Islet of Langerhans (tissue), 1 donor: Measurements from ENCODE around the gene ANKH.
A peak's percentile ranks its signal among the peaks of the same experiment; 100 is the strongest.
"Not testable (repeated sequence)": the region's sequence is repeated elsewhere in the genome, so short reads cannot be mapped to it uniquely, and the experiment has no call there.

Source experiments
- FAIRE-seq: peaks from one replicate; lab custom pipeline; 2011; peaks lifted over from hg19 to GRCh38; lab: Jason Lieb, UNC

ANKH gene

DNA sequence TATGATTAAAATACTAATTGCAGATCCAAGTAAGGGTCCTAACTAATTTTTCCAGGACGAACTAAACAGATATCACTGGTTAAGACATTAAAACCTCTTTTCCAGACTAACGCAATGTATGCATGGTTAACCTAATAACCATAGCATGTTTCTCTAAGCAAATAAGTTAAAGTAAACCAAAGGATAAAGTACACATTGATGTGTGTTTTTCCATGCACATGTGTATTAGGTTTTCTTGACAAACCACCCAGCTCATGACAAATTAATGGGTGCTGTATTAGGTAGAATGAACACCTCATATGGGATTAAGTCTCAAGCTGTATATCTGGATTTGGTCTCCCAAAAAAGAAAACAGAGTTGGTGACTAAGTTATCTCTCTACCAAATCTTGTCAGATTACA is 45.6 kb downstream of the ANKH start:
- peak; percentile 79 for FAIRE-seq

DNA sequence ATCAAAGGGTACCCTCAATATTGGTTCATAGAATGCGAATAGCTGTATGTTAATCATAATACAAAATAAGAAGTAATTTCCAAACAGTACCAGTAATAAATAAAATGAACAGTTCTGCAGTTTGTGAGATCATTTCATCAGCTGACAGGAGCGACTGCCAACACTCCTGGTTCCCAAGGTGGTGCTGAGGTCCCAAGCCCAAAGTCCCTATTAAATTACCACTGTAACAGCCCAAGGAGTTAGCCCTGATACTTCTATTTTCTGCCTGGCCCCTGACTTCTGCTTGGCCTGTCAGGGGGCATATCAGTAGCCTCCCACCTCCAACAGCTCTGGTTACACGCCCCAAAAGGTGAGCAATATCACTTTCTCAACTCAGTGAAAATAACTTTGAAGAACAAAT is 47.1 kb downstream of the ANKH start:
- peak; percentile 9 for FAIRE-seq

DNA sequence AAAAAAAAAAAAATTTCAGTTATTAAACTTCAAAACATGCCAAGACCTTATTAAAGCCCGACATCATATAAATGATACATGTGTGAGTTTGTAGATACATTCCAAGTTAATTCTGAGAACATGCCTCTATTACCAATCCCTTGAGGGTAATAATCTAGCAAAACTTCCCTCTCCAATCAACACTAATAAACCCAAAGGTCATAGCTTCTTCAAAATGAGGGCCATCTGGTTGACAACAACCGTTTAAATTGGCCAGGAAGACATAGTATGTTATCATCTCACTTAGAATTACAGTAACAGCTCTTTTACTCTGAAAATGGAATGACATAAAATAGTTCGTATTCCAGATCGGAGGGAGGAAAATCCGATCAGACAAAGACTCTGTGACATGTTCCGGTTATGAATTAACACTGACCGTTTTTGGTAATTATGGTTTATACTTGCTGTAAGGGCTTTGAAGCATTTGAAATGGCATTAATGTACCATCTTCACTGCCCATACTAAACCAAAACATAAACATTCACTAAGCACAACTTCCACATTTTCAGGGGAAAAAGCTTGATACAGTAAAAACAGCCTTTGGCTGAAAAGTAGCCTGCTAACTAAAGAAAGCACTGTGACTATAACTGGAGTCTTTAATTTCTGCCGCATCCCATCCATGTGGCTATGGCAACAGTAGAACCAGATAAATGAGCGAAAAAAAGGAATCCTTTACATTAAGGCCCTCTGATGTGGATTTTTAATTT is 50.3 kb downstream of the ANKH start:
- FAIRE-seq, result peak; percentile 56

DNA sequence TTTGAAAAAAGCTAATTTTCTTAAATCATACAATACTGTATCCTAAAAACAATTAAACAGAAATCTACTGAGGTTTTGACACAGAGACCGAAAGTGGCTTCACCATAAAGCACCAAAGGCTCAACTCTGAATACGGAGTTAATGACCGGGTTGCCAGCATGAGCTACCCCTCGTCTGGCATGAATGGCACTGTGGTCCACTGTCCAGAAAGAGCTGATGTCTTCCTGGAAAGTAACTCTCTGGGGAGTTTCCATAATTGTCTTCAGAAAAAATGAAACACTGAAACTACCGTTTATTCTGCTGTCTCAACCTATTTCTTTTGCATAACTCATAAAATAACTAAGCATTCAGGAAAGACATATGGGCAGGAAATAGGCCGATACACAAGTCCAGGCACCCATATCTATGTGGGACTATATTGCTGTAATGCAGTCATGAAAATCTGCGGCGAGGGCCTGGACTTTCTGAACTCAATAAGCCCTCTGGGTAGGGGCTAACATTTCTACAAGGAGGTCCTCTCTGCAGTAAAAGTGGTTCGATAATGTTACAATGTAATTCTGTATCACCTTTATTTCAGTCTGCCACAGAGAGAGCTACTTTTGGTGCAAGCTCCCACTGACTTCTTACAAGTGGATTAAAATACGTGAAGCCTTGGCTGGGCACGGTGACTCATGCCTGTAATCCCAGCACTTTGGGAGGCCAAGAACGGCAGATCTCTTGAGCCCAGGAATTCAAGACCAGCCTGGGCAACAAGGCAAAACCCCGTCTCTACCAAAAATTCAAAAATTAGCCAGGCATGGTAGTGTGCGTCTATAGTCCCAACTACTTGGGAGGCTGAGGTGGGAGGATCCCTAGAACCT is 52.4 kb downstream of the ANKH start:
- FAIRE-seq, result no peak

DNA sequence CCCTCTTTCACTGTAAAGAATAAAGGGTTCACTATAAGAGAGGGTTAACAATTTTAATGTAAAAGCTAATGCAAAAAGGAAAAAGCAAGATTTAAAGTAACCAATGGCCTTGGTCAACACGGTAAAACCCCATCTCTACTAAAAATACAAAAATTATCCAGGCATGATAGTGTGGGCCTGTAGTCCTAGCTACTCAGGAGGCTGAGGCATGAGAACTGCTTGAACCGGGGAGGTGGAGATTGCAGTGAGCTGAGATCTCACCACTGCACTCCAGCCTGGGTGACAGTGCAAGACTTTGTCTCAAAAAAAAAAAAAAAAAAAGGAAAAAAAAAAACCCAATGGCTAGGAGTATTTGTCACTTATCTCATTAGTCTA is 53.8 kb downstream of the ANKH start:
- FAIRE-seq, result not testable (repeated sequence)

DNA sequence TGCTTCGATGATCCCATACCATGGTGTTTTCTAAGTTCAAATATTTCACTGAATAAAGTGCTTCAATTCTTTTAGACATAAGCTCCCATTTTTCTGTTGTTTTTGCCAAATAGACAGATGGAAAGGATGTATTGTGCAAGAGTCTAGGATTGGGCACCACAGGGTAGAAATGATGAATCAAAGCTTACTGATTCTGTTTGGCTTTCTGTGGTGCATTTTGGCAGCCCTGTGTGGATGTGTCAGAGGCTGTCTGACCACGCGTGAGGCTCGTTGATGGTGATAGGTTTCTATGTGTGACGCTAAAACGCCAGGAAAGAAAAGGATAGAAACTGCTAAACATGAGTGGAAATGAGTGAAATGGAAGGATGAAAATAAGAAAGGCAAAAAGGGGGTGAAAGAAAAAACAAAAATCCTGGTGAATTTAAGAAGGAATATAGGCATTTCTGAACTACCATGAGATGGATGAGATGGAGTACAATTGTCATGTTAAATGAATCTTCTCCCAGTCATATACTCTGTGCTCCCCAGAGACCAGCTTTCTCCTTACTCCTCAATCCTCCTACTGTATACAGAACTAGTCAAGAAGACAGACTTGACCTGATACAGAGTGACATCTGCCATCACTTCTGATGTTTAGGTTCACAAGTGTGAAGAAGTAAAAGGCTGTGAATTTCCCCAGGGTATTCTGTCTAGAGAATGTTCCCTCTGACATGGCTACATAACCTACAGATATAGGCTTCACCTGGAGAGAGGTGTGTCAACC is 54.4 kb downstream of the ANKH start:
- FAIRE-seq, result no peak

DNA sequence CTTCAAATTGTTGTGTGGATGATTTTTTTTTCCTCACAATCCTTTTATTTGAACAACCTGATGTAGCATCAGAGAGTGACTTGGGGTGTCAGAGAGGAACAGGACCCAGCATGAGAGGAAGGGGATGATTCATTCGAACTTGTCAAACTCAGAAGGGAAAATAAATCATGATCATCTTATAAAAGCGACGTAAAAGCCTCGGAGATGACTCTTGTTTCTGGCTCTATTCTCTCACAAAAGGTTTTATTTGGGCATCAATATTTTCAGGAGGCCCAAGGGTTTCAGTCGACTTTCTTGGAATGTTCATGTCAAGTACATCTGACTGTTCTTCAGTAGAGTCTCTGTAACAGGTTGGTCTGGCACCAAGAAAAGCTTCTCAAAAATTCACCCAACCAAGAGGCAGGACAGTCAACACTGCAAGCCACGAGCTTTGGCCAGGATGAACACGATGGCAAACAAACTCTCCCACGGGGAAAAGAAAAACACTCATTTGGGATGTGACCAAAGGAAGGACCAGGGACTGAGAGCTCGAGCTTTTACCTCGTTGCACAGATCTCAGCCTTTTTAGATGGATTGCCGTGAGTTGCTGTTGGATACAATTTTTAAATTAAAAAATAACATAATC is 55.1 kb downstream of the ANKH start:
- FAIRE-seq, result no peak

DNA sequence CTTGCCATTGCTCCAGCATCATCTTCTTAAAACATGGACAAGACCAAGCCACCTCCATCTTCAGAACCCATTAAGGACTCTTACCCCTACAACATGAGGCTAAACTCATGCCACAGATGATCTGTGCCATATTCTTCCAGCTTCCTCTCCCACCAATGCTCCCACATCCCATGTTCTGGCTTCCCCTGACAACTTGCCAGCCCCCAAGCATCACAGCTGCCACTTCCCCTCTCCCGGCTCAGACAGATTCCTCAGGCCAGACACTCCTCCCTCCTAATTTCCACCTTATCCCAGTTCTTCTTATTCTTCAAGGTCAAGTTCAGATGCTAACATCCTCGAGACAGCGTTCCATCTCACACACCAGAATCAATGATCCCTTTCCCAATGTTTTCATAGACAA is 57.8 kb downstream of the ANKH start:
- FAIRE-seq, result no peak

DNA sequence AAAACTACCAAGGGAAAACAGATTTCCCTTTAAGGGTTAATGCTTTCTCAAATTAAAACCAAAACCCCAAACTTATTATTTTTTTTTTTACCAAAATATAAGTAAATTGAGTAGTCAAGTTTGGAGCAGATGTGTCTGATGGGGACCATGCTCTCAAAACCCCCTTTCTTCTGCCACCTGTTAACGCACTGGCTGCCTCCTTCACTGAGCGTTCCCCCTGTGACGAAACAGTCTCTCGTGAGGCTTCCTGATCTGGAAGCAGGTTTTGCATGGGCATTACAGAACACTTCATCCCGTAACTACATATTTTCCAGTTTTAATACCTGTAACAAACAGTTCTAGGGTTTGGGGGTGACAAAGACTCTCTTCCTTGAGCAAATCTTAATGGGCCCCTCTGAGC is 59.4 kb downstream of the ANKH start:
- FAIRE-seq, result no peak

DNA sequence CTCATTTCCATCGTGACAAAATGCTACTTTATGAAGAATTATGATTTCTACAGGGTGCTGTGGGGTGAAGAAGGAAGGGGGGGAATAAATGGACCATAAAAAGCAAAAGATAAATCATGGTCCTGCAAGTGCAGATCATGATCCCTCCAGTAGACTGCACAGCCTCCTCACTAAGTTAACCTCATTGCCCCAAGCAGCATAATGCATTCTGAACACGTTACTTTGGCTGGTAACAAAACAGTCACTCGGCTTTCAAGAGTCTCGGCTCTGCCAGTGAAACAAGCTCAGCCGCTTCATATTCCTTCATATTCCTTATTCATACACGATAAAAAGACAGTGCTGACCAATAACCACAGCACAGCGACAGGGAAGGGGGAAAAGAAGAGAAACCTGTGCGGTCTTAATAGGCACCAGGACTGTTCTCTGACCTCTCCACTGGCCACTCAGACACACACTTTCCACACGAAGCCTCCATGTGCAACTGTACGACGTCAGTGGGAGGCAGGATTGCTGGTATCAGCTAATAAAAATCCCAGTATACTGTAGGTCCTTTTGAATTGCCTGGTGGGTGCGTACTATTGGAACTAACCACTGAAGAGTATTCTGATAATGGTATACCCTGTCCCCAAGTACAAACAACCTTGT is 60.5 kb downstream of the ANKH start:
- no peak for FAIRE-seq

DNA sequence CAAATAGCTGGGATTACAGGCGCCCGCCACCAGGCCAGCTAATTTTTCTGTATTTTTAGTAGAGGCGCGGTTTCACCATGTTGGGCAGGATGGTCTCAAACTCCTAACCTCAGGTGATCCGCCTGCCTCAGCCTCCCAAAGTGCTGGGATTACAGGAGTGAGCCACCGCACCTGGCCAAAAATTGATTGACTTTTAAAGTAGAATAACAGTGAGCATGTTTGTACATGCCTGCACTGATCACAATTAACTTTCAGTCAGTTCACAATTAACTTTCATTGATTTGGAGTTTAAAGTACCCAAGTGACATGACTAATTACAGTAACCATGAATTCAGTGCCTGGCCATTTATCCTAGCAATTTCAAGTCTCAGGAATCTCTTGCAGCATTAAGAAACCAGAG is 61.3 kb downstream of the ANKH start:
- FAIRE-seq, result no peak

DNA sequence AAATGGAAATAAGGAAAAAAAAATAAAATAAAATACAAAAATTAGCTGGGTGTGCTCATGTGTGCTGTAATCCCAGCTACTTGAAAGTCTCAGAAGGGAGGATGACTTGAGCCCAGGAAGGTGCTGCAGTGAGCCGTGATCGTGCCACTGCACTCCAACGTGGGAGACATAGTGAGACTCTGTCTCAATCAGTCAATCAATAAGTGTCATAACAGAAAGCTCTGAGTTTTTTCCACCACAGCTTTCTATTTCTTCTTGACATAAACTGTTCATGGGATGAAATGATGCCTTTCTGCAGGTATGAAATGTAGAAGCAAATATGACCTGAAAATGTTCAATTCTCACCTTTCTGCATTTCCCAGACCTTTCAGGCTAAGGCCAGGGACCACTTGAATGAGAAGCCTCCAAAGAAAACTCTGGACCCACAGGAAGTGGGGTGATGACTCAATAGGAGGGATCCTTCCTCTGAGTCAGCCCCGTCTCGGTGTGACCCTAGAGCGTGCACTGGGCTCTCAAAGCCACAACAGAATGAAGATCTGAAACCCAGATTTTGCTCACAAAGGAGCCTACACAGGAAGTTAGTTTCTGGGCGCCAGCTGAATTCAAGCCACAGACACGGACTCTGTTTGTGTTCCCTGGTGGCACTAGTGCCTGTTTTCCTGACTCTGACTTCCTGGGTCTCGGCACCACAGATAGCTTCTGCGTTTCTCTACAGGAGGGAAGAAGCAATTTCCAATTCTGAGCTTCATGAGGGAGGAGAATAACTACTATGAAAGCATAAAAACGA is 62.0 kb downstream of the ANKH start:
- FAIRE-seq, result no peak

DNA sequence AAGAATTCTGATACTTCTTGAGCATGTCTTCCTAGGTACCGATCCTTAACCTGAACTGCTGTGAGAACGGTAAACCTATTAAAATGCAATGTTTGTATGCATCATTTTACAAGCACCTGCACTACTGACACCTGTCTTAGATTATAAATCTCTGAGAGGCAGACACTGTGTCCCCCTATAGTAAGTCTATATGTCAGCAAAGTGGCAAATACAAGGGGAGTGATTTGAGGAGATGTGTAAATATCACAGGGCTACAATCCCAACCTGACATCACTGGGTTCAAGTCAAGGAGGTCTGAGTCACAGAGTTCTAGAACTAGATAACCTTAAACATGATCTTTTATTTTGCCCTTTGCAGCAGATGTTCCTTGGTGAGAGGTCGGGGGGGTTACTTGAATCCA is 64.1 kb downstream of the ANKH start:
- no peak for FAIRE-seq

DNA sequence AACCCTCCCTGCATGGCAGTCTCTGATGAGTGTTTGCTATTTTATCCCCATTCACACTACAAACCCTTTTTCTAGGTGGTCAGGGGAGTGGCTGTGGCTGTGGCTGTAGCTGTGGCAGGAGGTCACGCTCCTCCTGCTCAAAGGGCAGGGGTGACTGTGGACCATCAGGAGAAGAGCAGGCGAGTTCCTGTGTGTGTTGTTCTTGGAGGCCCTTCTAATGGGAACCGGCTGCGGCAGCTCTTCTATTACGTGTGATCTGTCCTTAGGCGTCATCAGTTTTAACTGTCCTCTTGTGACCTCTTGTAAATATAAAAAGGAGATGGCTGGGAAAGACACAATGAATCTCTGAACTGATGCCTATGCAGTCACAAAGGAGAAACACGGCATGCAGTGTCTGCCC is 65.1 kb downstream of the ANKH start:
- no peak for FAIRE-seq

DNA sequence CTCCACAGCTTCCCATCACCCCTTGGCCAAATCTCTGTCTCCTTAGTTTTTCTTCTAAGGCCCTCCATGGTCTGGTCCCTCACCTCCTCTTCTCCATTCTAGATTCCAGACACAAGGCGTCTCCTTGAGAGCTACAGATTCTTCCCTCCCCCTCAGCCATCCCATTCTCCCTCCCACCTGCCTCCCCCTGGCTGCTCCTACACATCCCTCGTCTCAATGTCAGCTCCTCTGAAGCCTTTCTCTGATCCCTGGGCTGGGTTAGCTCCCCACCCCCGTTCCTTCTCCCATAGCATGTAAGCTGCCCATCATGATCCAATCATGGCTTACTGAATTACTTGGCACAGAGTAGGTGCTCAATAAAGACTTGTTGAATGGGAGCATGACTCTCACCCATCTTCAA is 69.0 kb downstream of the ANKH start:
- FAIRE-seq, result no peak

DNA sequence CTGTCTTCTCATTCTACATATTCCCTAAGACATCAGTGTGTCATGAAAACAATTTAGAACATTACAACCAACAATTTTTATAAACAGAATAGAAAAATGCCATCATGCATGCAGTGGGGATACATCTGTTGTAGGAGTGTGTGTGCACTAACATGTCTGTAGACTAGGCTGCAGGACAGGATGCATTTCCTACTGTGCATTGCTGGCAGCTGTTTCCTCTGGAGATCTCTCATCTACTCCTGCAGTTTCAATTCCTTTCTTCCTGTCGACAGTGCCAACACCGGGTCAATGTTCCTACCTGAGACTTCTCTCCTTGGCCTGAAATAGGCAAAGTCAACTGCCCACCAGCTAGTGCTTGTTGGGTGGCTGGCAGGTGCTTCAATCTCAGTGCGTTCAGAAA is 69.8 kb downstream of the ANKH start:
- FAIRE-seq, result no peak

DNA sequence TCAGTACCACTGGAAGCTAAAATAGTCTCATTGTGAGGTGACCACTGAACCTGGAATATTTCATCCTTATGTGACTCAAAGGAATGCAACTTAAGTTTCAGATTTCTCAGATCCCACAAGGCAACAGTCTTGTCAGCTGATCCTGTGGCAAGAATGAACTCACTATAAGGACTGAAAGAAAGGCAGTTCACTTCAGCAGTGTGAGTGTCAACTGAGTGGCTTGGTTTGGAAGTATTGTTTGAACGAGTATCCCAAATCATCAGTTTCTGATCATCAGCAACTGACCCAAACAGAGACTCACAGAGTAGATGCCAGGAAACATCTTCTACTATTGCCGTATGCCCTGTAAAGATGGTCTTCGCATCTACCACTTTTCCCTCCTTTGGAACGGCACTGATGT is 74.2 kb downstream of the ANKH start:
- not testable (repeated sequence) for FAIRE-seq

DNA sequence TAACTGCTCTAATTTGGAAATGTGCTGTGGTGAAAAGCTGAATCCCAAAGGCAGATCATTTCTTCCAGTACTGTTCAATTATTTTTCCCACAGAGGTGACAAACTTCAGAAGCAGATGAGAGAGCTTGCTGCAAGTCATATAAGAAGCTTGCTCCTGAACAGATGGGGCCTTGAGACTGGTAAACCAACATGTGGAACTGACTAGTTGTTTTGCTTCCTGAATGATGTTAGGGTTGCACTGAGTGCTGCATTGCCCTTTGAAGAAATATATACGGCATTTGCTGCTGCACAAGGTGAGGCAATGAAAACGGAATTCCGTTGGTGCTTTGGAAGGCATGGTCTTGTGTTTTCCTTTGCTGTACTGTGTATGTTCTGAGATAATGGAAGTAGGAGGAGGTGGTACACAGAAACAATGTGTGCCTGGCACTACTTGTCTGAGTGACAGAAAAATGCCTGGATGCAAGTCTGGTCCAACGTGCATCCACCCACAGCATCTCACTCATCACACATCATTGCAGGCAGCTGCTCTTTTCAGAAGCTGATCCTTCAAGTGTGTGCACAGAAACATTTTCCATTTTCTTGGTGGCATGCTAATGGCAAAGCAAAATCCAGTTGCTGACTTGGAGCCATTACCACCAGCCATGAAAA is 76.9 kb downstream of the ANKH start:
- FAIRE-seq, result no peak

DNA sequence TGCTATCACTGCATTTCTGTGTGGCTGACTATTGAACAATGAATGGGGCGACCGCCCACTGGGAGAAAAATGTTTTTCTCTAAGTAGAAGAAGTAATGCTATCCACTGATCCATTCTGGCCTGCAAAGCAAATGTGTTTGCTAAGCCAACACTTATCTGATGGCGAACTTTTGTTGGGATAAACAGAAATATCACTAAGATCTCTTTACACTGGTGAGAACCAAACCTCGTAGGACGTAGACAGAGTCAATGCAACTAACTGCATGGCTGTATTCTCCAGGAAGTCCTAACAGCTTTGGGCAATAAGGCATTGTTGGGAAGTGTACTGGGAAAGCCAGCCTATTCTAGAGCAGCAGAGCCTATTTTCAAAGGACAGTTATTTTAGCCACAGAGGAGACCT is 77.7 kb downstream of the ANKH start:
- FAIRE-seq, result no peak

DNA sequence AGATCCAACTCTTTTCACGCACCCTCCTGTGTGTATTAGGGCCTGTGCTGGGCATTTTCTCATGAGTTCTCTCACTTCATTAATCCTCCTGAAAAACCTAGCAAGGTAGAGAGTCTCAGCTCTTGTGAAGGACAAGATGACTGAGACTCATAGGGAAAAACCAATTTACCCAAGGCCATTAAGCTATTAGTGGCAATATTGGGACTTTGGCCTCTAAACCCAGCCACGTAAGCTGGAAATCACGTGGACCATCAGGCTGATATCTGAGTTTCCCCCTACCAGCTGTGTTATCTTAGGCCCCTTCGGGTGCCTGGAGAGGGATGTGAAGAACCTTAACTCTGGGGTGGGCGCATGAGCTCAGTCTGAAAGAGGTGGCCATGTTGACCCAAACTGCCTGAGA is 80.7 kb downstream of the ANKH start:
- no peak for FAIRE-seq

DNA sequence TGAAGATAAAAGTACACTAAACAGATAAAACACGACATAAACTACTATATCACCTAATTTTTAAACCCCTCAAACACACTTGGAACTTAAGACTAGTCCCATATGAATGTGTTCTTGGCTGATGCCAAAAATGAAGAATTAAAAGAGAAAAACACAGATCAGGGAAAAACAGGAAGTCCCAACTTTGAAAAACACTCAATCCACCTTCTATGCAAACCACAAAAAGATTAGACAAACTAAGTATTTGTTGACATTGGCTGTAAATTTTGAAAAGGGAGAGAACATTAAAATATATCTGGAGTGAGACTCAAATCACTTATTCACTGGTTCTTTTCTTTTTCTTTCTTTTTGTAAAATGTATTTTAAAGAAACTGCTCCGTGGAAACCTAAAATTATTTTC is 81.4 kb downstream of the ANKH start:
- no peak for FAIRE-seq
